ENCODE results near the gene BCL2L13. TPM values are rescaled to one million over a fixed set of nuclear protein-coding genes. Genes with fewer than 3 reads are reported as not detected.

Gene BCL2L13
- total RNA-seq, 4 donors from 2014 or later, result 15.3 to 35.3 (median 30.1) TPM

DNA sequence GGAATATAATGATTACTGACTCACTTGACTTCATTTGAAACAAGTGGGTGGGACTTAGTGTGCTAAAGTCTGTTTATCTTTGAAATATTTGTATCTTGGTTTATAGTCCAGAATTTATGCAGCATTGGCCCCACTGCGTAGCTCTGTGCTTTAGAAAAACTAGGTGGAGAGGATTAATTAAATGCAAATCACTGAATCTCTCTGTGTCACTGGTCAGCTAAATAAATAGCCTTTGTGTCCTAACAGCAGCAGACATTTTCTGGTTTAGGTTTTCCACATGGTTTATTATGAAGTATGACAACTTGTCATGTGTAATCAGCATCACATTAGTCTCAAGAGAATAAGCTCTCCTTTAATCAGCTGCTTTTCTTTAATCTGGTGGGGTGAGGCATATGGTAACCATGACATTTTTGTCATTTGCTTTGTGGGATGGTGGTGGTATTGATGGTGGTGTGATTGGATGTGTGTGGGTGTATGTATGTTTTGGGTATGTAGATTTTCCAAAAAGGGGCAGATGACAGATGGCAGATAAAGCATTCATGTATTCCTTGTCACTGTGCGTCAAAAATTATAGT is 33.9 kb downstream of the BCL2L13 start:
- intact Hi-C loops (cut with DNase I; ENCODE audit: low total_unique reads), result no loop called here
- Histone ChIP-seq H3K27me3 (no peaks in the 10 kb centered on the region), H3K4me1 (no peaks in the 10 kb centered on the region), H3K27ac (no peak overlapping the region), H3K36me3 (no peaks in the 10 kb centered on the region), H3K4me3 (no peak overlapping the region), H3K9me3 (no peaks in the 10 kb centered on the region)
- DNase-seq, result no peak
- TF ChIP-seq, protein P1, sequence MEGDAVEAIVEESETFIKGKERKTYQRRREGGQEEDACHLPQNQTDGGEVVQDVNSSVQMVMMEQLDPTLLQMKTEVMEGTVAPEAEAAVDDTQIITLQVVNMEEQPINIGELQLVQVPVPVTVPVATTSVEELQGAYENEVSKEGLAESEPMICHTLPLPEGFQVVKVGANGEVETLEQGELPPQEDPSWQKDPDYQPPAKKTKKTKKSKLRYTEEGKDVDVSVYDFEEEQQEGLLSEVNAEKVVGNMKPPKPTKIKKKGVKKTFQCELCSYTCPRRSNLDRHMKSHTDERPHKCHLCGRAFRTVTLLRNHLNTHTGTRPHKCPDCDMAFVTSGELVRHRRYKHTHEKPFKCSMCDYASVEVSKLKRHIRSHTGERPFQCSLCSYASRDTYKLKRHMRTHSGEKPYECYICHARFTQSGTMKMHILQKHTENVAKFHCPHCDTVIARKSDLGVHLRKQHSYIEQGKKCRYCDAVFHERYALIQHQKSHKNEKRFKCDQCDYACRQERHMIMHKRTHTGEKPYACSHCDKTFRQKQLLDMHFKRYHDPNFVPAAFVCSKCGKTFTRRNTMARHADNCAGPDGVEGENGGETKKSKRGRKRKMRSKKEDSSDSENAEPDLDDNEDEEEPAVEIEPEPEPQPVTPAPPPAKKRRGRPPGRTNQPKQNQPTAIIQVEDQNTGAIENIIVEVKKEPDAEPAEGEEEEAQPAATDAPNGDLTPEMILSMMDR (IDR thresholded peaks at IDR 0.05), result no peak
- no peak for TF ChIP-seq POLR2A (IDR thresholded peaks at IDR 0.05)

DNA sequence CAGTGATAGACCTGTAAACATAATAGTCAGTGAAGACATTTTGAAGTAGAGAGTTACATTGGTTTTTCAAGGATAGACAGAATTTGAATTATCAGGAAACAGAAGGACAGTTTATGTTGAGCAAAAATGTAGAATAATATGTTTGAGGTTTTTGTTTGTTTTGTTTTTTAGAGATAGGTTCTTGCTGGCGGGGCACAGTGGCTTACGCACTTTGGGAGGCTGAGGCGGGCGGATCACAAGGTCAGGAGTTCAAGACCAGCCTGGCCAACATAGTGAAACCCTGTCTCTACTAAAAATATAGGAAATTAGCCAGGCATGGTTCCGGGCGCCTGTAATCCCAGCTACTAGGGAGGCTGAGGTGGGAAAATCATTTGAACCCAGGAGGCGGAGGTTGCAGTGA is 35.6 kb downstream of the BCL2L13 start:
- no peaks in the 10 kb centered on the region for H3K27me3 ChIP-seq
- intact Hi-C loops (cut with DNase I; ENCODE audit: low total_unique reads), result no loop called here
- no peak overlapping the region for H3K4me3 ChIP-seq
- DNase-seq, result no peak
- no peaks in the 10 kb centered on the region for H3K36me3 ChIP-seq
- H3K4me1 ChIP-seq, result no peaks in the 10 kb centered on the region
- TF ChIP-seq POLR2A (IDR thresholded peaks at IDR 0.05), result no peak
- TF ChIP-seq, protein P1 (IDR thresholded peaks at IDR 0.05), result no peak
- H3K27ac ChIP-seq, result no peak overlapping the region
- no peaks in the 10 kb centered on the region for H3K9me3 ChIP-seq

DNA sequence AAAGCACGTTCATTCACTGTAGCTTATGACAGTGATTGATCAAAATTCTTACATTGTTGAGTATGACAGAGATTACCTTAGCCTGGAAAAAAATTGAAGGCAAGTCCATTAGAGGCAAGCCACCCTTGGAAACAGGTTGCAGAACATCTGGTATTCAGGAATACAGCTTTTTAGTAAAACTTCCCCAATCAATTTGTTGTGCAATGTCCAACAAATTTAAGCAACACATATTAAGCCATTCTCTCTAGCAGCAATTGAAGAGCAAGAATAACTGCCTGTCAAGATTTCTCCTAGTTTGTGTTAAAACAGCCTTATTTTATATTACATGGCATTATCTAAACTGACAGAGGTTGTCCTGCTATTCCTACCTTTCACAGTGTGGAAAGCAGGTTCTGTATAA is 37.0 kb downstream of the BCL2L13 start:
- H3K4me1 ChIP-seq, result no peaks in the 10 kb centered on the region
- H3K4me3 ChIP-seq, result no peak overlapping the region
- H3K9me3 ChIP-seq, result no peaks in the 10 kb centered on the region
- TF ChIP-seq POLR2A (IDR thresholded peaks at IDR 0.05), result no peak
- TF ChIP-seq, protein P1 (IDR thresholded peaks at IDR 0.05), result no peak
- no peaks in the 10 kb centered on the region for H3K27me3 ChIP-seq
- intact Hi-C loops (cut with DNase I; ENCODE audit: low total_unique reads), result no loop called here
- no peak overlapping the region for H3K27ac ChIP-seq
- DNase-seq, result no peak
- no peaks in the 10 kb centered on the region for H3K36me3 ChIP-seq

DNA sequence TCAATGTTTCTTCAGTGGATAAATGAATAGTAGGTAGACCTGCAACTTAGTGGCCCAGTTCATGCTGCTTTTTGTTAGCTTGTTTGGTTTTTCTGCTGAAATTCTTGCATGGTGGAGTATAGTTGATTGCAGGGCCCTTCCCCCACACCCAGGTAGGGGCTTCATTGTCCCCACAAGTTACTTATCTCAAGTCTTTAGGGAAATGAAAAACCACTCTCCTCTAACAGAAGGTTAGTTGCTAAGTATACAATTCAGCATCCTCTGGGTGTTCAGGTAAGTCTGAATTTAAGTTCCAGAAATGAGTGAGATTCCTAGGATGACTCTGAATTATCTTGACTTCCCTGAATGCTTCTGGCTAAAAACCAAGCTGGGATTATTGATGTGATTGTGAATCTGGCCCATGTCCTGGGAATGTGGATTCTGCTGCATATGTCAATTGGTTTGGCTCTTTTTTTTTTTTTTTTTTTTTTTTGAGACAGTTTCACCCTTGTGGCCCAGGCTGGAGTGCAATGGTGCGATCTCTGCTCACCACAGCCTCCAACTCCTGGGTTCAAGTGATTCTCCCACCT is 40.3 kb downstream of the BCL2L13 start:
- no peak overlapping the region for H3K27ac ChIP-seq
- no peaks in the 10 kb centered on the region for H3K36me3 ChIP-seq
- no peak for DNase-seq
- no peaks in the 10 kb centered on the region for H3K4me1 ChIP-seq
- no peaks in the 10 kb centered on the region for H3K27me3 ChIP-seq
- H3K9me3 ChIP-seq, result no peaks in the 10 kb centered on the region
- TF ChIP-seq, protein P1 (IDR thresholded peaks at IDR 0.05), result no peak
- no peak for TF ChIP-seq POLR2A (IDR thresholded peaks at IDR 0.05)
- intact Hi-C loops (cut with DNase I; ENCODE audit: low total_unique reads), result no loop called here
- H3K4me3 ChIP-seq, result no peak overlapping the region

DNA sequence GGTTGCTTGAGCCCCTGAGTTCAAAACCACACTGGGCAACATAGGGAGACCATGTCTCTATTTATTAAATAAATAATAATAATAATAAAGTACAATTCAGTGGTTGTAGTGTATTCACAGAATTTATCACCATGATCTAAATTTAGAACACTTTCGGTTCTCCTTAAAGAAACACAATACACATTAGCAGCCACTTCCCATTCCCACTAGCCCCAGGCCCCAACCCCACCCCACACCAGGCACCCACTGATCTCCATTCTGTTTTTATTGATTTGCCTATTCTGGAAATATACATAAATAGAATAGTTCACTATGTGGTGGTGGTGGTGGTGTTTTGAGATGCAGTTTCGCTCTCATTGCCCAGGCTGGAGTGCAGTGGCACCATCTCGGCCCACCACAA is 45.7 kb downstream of the BCL2L13 start:
- Histone ChIP-seq H3K4me1 (no peaks in the 10 kb centered on the region), H3K36me3 (no peaks in the 10 kb centered on the region), H3K4me3 (no peak overlapping the region), H3K9me3 (no peaks in the 10 kb centered on the region), H3K27ac (no peak overlapping the region), H3K27me3 (no peaks in the 10 kb centered on the region)
- intact Hi-C loops (cut with DNase I; ENCODE audit: low total_unique reads), result no loop called here
- TF ChIP-seq POLR2A (IDR thresholded peaks at IDR 0.05), result no peak
- TF ChIP-seq, protein P1 (IDR thresholded peaks at IDR 0.05), result no peak
- no peak for DNase-seq

Data from uterus (tissue), 4 donors.